Fibroblast of villous mesenchyme (primary cell): ENCODE data around the gene FADS1. TPM values are rescaled to one million over a fixed set of nuclear protein-coding genes. Genes with fewer than 3 reads are reported as not detected.

Experiments used
- DNase-seq: peaks from one replicate; pipeline ENCODE4 v3.0.0-alpha.2; 2010; ENCODE audit warnings: low read depth
- H3K4me3 ChIP-seq: 2 replicates; pipeline ENCODE4 v1.5.1; 2011; ENCODE audit warnings: low read depth, mild to moderate bottlenecking, low read length
- total RNA-seq: library from RNA; depleted of rRNA; stranded (reverse); fragments of >200 nt; gene quantifications from 2 replicates; pipeline ENCODE4 v1.2.3, GENCODE V29; 2012
- TF ChIP-seq, protein P1 (sequence below): IDR thresholded peaks from 2 replicates; pipeline ENCODE4 v1.5.1; 2012; ENCODE audit warnings: low read depth, mild to moderate bottlenecking, low read length; ENCODE audit not compliant: insufficient read depth

FADS1 gene
- total RNA-seq, 1 donor = 244 TPM

GRCh38 chr11:61844909-61845565 lies 28.2 kb upstream of the FADS1 start:
- TF ChIP-seq, protein P1, sequence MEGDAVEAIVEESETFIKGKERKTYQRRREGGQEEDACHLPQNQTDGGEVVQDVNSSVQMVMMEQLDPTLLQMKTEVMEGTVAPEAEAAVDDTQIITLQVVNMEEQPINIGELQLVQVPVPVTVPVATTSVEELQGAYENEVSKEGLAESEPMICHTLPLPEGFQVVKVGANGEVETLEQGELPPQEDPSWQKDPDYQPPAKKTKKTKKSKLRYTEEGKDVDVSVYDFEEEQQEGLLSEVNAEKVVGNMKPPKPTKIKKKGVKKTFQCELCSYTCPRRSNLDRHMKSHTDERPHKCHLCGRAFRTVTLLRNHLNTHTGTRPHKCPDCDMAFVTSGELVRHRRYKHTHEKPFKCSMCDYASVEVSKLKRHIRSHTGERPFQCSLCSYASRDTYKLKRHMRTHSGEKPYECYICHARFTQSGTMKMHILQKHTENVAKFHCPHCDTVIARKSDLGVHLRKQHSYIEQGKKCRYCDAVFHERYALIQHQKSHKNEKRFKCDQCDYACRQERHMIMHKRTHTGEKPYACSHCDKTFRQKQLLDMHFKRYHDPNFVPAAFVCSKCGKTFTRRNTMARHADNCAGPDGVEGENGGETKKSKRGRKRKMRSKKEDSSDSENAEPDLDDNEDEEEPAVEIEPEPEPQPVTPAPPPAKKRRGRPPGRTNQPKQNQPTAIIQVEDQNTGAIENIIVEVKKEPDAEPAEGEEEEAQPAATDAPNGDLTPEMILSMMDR = no peak
- no peak overlapping the region for H3K4me3 ChIP-seq
- DNase-seq = no peak

DNA sequence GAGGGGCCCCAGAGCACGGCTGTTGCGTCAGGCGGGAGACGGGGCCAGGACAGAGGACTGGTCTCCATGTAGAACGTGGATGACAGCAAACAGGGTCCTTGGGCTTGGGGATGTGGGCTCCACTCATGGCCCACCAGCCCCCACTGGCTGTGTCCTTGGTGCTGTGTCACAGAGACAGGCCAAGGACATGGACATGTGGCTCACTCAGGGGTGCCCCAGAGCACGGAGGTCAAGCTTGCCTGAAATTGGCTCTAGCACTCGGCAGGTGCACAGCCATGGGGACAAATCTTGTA lies 25.7 kb upstream of the FADS1 start:
- TF ChIP-seq, protein P1 = no peak
- H3K4me3 ChIP-seq = no peak overlapping the region

DNA sequence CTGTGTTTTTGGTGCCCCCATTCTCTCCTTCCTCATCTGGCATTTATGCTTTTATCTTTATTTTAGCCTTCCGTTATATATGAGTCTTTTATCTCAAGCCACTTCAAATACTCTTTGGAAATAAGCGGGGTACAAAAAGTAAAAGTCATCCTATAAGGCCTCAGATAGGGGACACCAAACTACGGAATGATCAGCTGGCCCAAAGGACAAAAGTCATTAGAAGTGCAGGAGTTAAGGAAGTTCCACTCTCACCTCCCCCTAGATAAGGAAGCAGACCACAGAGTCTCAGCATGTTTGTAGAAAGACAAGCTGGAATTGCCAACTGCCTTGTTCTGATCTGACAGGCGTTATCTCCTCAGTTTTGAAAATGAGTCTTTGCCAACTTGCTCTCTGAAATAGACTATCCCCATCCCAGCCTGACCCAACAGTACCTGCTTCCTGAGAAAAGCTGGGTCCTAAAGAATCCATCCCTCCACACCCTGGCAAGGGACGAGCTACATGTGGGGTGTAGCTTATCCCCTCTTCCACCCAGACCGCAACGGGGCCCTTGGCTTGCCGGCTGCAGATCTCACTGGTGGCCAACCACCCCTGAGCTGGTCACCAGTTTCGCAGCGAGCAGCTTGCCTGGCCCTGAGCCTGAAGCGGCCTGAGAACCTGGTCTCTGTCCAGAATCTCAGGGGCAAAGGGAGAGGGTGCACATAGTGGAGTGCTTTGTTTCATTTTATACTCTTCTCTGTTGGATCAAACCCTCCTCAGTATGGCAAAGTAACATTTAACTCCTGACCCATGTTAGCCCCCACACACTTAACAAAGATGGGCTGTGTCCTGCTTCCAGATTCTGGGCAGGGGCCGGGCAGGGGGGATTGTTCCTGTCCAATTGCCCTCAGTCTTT lies 25.1 kb upstream of the FADS1 start:
- no peak for DNase-seq
- no peak overlapping the region for H3K4me3 ChIP-seq
- TF ChIP-seq, protein P1 = no peak

More for the DNA sequence above, 25.7 kb upstream of the FADS1 start:
- no peak for DNase-seq

DNA sequence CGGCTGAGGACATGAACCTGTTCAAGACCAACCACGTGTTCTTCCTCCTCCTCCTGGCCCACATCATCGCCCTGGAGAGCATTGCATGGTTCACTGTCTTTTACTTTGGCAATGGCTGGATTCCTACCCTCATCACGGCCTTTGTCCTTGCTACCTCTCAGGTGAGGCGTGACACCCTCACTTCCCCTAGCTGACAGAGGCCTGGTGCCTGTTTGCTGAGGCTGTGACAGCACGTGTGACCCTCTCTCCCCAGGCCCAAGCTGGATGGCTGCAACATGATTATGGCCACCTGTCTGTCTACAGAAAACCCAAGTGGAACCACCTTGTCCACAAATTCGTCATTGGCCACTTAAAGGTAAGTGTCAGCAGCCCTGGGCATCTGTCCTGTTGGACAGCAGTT lies 23.6 kb upstream of the FADS1 start:
- no peak overlapping the region for H3K4me3 ChIP-seq
- DNase-seq = no peak
- TF ChIP-seq, protein P1 = no peak

- no peak for DNase-seq
- TF ChIP-seq, protein P1 = no peak
- H3K4me3 ChIP-seq = no peak overlapping the region
Measured at GRCh38 chr11:61839742-61840141, 22.9 kb upstream of the FADS1 start.

GRCh38 chr11:61838921-61839320 lies 22.1 kb upstream of the FADS1 start:
- TF ChIP-seq, protein P1 = no peak
- H3K4me3 ChIP-seq = no peak overlapping the region
- DNase-seq = no peak

- no peak overlapping the region for H3K4me3 ChIP-seq
- no peak for DNase-seq
Measured at GRCh38 chr11:61838501-61838900, 21.7 kb upstream of the FADS1 start.

More at GRCh38 chr11:61838501-61838900, 21.7 kb upstream of the FADS1 start:
- TF ChIP-seq, protein P1 = no peak
